ENCODE measurements around the gene HSFX4.
"Not testable (repeated sequence)": the region's sequence is repeated elsewhere in the genome, so short reads cannot be mapped to it uniquely, and the experiment has no call there.

The HSFX4 gene

DNA sequence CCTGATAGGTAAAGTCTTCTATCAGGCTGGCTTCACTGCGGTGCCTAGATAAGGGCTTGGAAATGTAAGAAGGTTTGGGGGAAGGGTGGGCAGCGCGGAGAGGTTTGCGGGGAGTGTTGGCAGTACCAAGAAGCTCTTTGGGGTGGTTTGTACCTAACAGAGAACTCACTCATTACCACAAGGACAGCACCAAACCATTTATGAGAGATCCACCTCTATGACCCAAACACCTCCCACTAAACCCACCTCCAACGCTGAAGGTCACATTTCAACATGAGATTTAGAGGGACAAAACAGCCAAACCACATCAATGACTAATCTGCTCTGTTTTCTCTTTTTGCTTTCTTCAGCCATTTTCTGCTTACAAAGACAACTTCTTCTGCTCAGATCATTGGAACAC is 4.9 kb upstream of the HSFX4 start:
- not testable (repeated sequence) for H3K27me3 ChIP-seq (ENCODE audit: control insufficient read depth, insufficient read depth, low read length); H3K4me1 ChIP-seq (ENCODE audit: control insufficient read depth, insufficient read depth, low read length); H3K36me3 ChIP-seq (ENCODE audit: control insufficient read depth, insufficient read depth, low read length); H3K9ac ChIP-seq (ENCODE audit: low read length); H3K9me3 ChIP-seq (ENCODE audit: control insufficient read depth, low read length); H3K4me3 ChIP-seq (ENCODE audit: low read length)

DNA sequence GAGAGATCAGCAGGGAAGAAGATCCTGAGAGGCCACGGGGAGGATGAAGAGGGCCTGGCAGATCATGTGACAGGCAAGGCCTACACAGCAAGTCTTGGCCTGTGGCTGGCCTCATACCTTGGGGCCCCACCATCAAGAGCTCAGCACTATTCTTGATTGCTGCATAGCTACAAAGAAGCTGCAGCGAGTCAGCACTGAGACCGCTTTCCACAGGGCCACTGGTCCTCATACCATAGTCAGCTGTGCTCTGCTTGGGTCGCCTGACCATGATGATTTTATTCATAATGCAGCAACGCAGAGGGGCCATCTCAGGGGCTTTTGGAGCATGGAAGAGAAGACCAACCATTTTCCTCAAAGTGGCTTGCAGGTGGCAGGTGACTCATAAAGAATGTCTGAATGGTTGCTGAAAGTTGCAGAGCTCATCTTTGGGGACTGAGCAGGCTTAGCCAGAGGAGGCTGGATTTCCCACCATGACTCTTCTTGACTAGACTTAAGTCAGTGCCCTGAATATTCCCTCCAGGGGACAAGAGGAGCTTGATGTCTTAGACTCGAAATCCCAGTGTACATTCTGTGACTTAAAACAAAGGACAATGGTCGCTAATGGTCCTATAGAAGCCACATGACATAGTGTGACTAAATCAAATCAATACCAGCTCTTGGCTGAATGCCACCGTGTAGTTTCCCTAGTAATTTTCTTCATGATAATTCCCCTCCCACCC is 2.0 kb upstream of the HSFX4 start:
- not testable (repeated sequence) for H3K36me3 ChIP-seq (ENCODE audit: control insufficient read depth, insufficient read depth, low read length); H3K27me3 ChIP-seq (ENCODE audit: control insufficient read depth, insufficient read depth, low read length); H3K4me1 ChIP-seq (ENCODE audit: control insufficient read depth, insufficient read depth, low read length); H3K4me3 ChIP-seq (ENCODE audit: low read length); H3K9ac ChIP-seq (ENCODE audit: low read length); H3K9me3 ChIP-seq (ENCODE audit: control insufficient read depth, low read length)

DNA sequence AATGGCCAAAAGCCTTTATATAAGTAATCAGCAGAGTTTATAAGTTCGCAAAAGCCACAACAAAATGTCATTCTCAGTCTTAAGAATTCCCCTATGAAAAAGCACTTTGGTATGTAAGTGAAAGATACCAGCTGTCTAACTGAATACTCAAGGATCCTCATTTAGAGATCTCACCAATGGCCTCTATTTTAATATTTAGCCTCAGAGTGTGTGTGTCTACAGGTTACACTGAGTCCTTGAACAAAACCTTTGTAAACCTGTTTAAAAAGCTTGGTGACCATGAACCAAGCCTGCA is 1.5 kb upstream of the HSFX4 start:
- not testable (repeated sequence) for H3K36me3 ChIP-seq (ENCODE audit: control insufficient read depth, insufficient read depth, low read length); H3K9ac ChIP-seq (ENCODE audit: low read length); H3K4me1 ChIP-seq (ENCODE audit: control insufficient read depth, insufficient read depth, low read length); H3K4me3 ChIP-seq (ENCODE audit: low read length); H3K9me3 ChIP-seq (ENCODE audit: control insufficient read depth, low read length); H3K27me3 ChIP-seq (ENCODE audit: control insufficient read depth, insufficient read depth, low read length)

DNA sequence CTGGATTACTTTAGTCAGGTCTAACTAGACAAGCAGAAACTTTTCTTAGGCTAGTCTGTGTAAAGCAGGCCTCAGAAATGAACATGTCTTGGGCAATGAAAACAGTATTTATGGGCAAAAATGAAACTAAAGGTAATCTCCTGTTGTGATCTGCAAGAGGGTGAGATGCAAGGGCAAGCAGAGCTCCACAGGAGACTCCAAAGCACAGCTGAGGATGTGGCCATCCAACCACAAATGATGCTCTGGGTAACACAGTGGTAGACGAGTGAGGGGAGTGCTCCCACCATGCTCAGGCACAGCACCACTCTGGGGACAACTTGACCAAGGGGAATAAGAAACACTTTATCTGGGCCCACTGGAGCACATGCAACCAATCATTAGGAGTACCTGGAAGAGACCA is 738 bp upstream of the HSFX4 start:
- not testable (repeated sequence) for H3K9ac ChIP-seq (ENCODE audit: low read length); H3K27me3 ChIP-seq (ENCODE audit: control insufficient read depth, insufficient read depth, low read length); H3K4me1 ChIP-seq (ENCODE audit: control insufficient read depth, insufficient read depth, low read length); H3K9me3 ChIP-seq (ENCODE audit: control insufficient read depth, low read length); H3K36me3 ChIP-seq (ENCODE audit: control insufficient read depth, insufficient read depth, low read length); H3K4me3 ChIP-seq (ENCODE audit: low read length)

DNA sequence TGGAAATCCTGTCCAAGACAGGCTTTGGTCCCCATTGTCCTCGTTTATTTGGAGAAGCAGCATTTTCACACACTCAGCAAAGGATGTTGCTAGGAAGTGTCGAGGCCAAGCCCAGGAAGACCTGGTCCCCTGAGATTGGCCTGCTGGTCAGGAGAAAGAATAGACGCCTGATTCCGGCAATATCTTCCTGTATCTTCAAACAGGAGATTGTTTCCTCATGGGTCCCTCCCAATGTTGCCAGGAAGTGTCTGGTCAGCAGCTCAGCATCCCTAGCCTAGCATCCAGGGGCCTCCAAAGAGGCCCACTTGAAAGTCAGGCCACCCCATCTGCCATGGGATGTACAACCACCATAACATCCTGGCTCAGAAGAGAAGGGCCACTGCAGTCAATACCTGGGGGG is 2.0 kb downstream of the HSFX4 start:
- not testable (repeated sequence) for H3K9me3 ChIP-seq (ENCODE audit: control insufficient read depth, low read length); H3K27me3 ChIP-seq (ENCODE audit: control insufficient read depth, insufficient read depth, low read length); H3K4me3 ChIP-seq (ENCODE audit: low read length); H3K4me1 ChIP-seq (ENCODE audit: control insufficient read depth, insufficient read depth, low read length); H3K36me3 ChIP-seq (ENCODE audit: control insufficient read depth, insufficient read depth, low read length); H3K9ac ChIP-seq (ENCODE audit: low read length)

DNA sequence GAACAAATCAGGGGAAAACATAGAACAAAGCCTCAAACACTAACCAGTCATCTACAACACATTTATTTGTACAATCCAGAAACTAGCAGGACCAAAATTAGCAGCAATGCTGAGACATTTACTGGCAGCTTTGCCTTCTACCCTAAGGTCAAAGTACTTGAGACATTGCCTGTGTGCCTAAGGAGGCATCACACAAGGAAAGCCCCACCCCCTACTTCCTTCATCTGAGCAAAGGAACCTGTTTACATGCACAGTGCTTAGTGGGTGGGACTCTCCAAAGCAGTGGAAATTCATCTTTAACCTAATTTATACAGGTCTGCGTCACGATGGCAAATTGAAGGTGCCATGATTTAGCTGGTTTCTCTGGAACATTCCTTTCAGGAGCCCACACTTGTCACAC is 2.8 kb downstream of the HSFX4 start:
- H3K27me3 ChIP-seq (ENCODE audit: control insufficient read depth, insufficient read depth, low read length); H3K36me3 ChIP-seq (ENCODE audit: control insufficient read depth, insufficient read depth, low read length); H3K9ac ChIP-seq (ENCODE audit: low read length); H3K9me3 ChIP-seq (ENCODE audit: control insufficient read depth, low read length); H3K4me1 ChIP-seq (ENCODE audit: control insufficient read depth, insufficient read depth, low read length); H3K4me3 ChIP-seq (ENCODE audit: low read length): not testable (repeated sequence)

DNA sequence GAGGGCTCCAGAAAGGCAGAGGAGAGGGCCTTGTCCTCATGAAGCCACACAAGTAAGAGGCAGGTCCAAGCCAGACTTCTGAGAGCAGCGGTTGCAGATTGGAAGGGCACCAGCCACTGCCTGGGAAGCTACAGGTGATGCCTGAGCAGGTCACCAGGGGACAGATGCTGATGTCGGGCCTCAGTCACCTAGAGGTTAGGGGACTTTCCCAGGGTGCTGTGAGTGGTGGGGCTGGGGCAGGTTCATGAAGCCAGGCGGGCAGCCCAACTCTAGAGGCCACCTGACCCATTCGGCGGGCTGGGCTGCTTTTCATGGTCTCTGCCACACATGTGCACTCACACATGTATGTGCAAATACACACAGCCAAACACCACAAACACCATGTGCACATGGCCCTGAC is 3.6 kb downstream of the HSFX4 start:
- not testable (repeated sequence) for H3K9me3 ChIP-seq (ENCODE audit: control insufficient read depth, low read length); H3K36me3 ChIP-seq (ENCODE audit: control insufficient read depth, insufficient read depth, low read length); H3K27me3 ChIP-seq (ENCODE audit: control insufficient read depth, insufficient read depth, low read length)

DNA sequence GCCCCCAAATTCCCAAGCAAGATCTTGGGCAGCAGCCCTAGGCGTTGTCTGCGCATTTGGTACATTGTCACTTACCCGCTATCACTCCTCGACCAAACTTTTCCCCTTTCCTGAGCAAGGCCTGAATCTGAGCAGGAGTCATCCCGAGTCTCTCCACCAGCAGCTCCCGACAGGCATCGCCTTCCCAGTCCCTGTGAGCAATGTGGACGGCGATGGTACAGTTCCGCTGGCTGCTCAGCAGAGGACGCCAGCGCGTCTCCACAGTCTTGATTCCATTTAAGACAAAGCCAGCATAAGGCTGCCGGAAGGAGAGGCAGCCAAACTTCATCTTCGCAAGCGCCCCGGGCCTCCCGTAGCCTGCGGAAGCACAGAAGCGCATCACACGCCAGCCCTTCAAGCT is 4.2 kb downstream of the HSFX4 start:
- not testable (repeated sequence) for H3K36me3 ChIP-seq (ENCODE audit: control insufficient read depth, insufficient read depth, low read length); H3K27me3 ChIP-seq (ENCODE audit: control insufficient read depth, insufficient read depth, low read length); H3K9me3 ChIP-seq (ENCODE audit: control insufficient read depth, low read length); H3K4me1 ChIP-seq (ENCODE audit: control insufficient read depth, insufficient read depth, low read length); H3K9ac ChIP-seq (ENCODE audit: low read length); H3K4me3 ChIP-seq (ENCODE audit: low read length)

More for the DNA sequence above, 3.6 kb downstream of the HSFX4 start:
- H3K4me1 ChIP-seq (ENCODE audit: control insufficient read depth, insufficient read depth, low read length); H3K9ac ChIP-seq (ENCODE audit: low read length); H3K4me3 ChIP-seq (ENCODE audit: low read length): not testable (repeated sequence)

DNA sequence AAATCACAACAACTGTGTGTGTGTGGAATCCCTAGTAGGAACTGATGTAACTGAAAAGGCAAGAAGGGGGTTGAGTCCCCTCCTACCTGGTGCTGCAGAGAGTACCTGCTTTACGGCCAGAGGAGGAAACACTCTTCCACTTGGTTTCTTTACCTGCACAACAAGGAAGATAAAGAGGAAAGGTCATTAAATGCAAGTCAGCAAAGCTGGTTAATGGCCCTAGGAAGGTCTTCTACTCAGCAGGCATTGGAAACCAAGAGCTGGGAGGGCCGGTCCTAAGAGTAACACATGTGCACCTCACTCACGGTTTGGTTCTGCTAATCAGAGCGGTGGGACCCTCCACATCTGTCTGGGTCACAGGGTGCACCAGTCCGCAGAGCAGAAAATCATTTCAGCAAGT is 8.0 kb downstream of the HSFX4 start:
- H3K36me3 ChIP-seq (ENCODE audit: control insufficient read depth, insufficient read depth, low read length); H3K27me3 ChIP-seq (ENCODE audit: control insufficient read depth, insufficient read depth, low read length); H3K9me3 ChIP-seq (ENCODE audit: control insufficient read depth, low read length); H3K4me1 ChIP-seq (ENCODE audit: control insufficient read depth, insufficient read depth, low read length): not testable (repeated sequence)
- peak overlapping the region; percentile 76 for H3K9ac ChIP-seq (ENCODE audit: low read length)
- peak overlapping the region; percentile 60 for H3K4me3 ChIP-seq (ENCODE audit: low read length)

DNA sequence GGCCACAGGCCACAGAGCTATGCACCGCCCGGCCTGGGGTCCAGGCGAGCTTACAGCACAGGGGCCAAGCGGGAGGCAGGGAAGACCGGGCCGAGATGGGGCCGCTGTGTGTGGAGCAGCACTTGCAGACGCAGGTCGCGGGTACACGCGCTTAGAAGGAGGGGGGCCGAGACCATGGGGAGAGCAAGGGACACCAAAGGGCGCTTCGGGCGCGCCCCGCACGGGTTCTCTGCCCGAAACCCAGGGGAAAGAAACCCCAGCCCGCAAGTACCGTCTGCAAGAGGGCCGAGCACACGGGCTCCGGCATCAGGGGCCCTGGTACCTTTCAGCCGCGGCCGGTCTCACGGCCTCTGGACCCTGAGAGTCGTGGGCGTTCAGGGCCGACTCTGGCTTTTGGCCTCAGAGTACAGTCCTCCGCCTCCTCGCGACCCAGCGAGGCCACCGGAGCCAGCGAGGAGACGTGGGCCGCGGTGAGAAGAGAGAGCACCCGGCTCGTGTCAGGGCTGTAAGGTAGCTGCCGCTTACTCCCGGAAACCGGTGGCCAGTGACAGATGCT is 8.6 kb downstream of the HSFX4 start:
- Histone ChIP-seq H3K27me3 (ENCODE audit: control insufficient read depth, insufficient read depth, low read length) (no peaks in the 10 kb centered on the region), H3K9me3 (ENCODE audit: control insufficient read depth, low read length) (no peaks in the 10 kb centered on the region)

DNA sequence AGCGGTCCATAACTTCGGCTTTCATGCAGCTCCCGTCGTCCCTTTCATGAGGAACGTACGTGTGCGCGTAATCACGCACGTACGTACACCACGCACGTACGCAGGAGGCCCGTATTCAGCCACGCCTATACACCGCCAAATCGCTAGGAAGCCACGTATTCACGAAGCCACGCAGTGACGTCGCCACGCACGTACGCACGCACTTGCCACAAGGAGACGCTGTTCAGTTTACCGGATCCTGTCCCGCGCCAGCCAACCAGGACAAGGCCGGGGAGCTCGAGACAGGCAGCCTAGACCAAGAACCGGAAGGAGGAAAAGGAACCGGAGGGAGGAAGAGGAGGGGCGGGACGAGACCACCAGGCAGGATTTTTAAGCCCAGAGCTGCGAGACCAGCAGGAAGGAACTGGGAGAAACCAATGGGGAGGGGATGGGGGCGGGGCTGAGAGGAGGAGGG is 9.1 kb downstream of the HSFX4 start, which contains the start of gene EOLA2:
EOLA2 (minus strand) TSS at position 65 of the 454 bp plus-strand sequence. CDS start 4,617 bp downstream, outside the sequence.
- H3K9me3 ChIP-seq (ENCODE audit: control insufficient read depth, low read length): no peaks in the 10 kb centered on the region
- peak within 1 kb of the TSS; percentile 60 for H3K4me3 ChIP-seq (ENCODE audit: low read length)
- no peaks in the 10 kb centered on the region for H3K27me3 ChIP-seq (ENCODE audit: control insufficient read depth, insufficient read depth, low read length)
- H3K9ac ChIP-seq (ENCODE audit: low read length): peak within 1 kb of the TSS; percentile 76
- no peaks in the 10 kb centered on the region for H3K36me3 ChIP-seq (ENCODE audit: control insufficient read depth, insufficient read depth, low read length)
- peaks cover 5% of the 10 kb centered on the region for H3K4me1 ChIP-seq (ENCODE audit: control insufficient read depth, insufficient read depth, low read length)

More for the DNA sequence above, 8.6 kb downstream of the HSFX4 start:
- Histone ChIP-seq H3K36me3 (ENCODE audit: control insufficient read depth, insufficient read depth, low read length) (no peaks in the 10 kb centered on the region), H3K4me3 (ENCODE audit: low read length) (peak overlapping the region; percentile 60), H3K9ac (ENCODE audit: low read length) (peak overlapping the region; percentile 76), H3K4me1 (ENCODE audit: control insufficient read depth, insufficient read depth, low read length) (peaks cover 5% of the 10 kb centered on the region)

DNA sequence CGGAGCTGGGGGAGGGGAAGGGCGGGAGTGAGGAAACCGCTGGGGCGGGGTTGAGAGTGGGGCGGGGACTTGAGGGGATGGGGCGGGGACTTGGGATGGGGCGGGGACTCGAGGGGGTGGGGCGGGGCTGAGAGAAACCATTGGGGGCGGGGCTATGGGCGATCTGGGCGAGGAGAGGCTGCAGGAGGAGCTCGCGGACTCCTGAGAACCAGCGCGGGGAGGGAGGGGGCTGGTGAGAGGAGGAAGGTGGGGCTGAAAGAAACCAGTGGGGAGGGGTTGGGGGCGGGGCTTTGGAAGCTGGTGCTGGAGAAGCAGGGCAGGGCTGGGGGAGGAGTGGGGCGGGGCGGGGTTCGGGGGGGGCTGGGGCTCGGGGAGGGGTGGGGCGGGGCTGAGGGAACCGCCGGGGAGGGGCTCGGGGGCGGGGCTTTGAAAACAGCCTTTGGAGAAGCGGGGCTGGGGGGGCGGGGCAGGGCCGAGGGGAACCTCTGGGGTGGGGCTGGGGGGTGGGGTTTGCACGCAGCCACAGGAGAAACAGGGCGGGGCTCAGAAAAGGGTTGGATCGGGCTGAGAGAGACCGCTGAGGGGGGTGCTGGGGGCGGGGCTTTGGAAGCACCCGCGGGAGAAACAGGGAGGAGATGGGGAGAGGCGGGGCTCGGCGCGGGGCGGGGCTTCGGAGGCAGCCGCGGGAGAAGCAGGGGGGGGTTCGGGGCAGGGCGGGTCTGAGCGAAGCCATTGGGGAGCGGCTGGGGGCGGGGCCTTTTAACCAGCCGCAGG is 9.7 kb downstream of the HSFX4 start:
- peaks cover 5% of the 10 kb centered on the region for H3K4me1 ChIP-seq (ENCODE audit: control insufficient read depth, insufficient read depth, low read length)
- H3K27me3 ChIP-seq (ENCODE audit: control insufficient read depth, insufficient read depth, low read length): no peaks in the 10 kb centered on the region
- no peaks in the 10 kb centered on the region for H3K9me3 ChIP-seq (ENCODE audit: control insufficient read depth, low read length)
- H3K36me3 ChIP-seq (ENCODE audit: control insufficient read depth, insufficient read depth, low read length): no peaks in the 10 kb centered on the region
- no peak overlapping the region for H3K4me3 ChIP-seq (ENCODE audit: low read length)
- H3K9ac ChIP-seq (ENCODE audit: low read length): no peak overlapping the region

All from mucosa of stomach (tissue), 1 donor.